Measurements from ENCODE around the gene PLK2. TPM values are rescaled to one million over a fixed set of nuclear protein-coding genes. Genes with fewer than 3 reads are reported as not detected.

PLK2 gene
- total and polyA plus RNA-seq, 4 donors, result 48.2 to 146 (median 80.8) TPM

- no peak for DNase-seq (ENCODE audit: low read depth in 4 of 6, low spot score in 6 of 6)
- no peak overlapping the region for H3K27ac ChIP-seq (ENCODE audit: low read depth, low read length)
- no peaks in the 10 kb centered on the region for H3K9me3 ChIP-seq (ENCODE audit: control insufficient read depth, insufficient read depth, low read length)
- H3K4me1 ChIP-seq (ENCODE audit: control insufficient read depth, insufficient read depth, low read length), result no peaks in the 10 kb centered on the region
- WGBS (ENCODE audit: insufficient coverage), result 83% methylated on average over 1 of the region's 1 CpG
- no peaks in the 10 kb centered on the region for H3K36me3 ChIP-seq (ENCODE audit: control insufficient read depth, insufficient read depth, low read length)
- H3K4me3 ChIP-seq (ENCODE audit: low read depth, low read length), result no peak overlapping the region
- H3K27me3 ChIP-seq (ENCODE audit: control insufficient read depth, insufficient read depth, low read length), result no peaks in the 10 kb centered on the region
These were observed 22.6 kb upstream of the PLK2 start for GRCh38 chr5:58482536-58482935.

- Histone ChIP-seq H3K9me3 (ENCODE audit: control insufficient read depth, insufficient read depth, low read length) (no peaks in the 10 kb centered on the region), H3K27me3 (ENCODE audit: control insufficient read depth, insufficient read depth, low read length) (no peaks in the 10 kb centered on the region), H3K27ac (ENCODE audit: low read depth, low read length) (no peak overlapping the region), H3K4me1 (ENCODE audit: control insufficient read depth, insufficient read depth, low read length) (no peaks in the 10 kb centered on the region), H3K36me3 (ENCODE audit: control insufficient read depth, insufficient read depth, low read length) (no peaks in the 10 kb centered on the region), H3K4me3 (ENCODE audit: low read depth, low read length) (no peak overlapping the region)
- 84% methylated on average over 6 of the region's 6 CpGs for WGBS (ENCODE audit: insufficient coverage)
- DNase-seq (ENCODE audit: low read depth in 4 of 6, low spot score in 6 of 6), result no peak
These were observed 21.9 kb upstream of the PLK2 start for GRCh38 chr5:58481828-58482227.

GRCh38 chr5:58481066-58481676 is 21.3 kb upstream of the PLK2 start:
- H3K9me3 ChIP-seq (ENCODE audit: control insufficient read depth, insufficient read depth, low read length), result no peaks in the 10 kb centered on the region
- no peak for DNase-seq (ENCODE audit: low read depth in 4 of 6, low spot score in 6 of 6)
- no peak overlapping the region for H3K27ac ChIP-seq (ENCODE audit: low read depth, low read length)
- no peaks in the 10 kb centered on the region for H3K36me3 ChIP-seq (ENCODE audit: control insufficient read depth, insufficient read depth, low read length)
- no peaks in the 10 kb centered on the region for H3K4me1 ChIP-seq (ENCODE audit: control insufficient read depth, insufficient read depth, low read length)
- H3K4me3 ChIP-seq (ENCODE audit: low read depth, low read length), result no peak overlapping the region
- no peaks in the 10 kb centered on the region for H3K27me3 ChIP-seq (ENCODE audit: control insufficient read depth, insufficient read depth, low read length)

- Histone ChIP-seq H3K27me3 (ENCODE audit: control insufficient read depth, insufficient read depth, low read length) (no peaks in the 10 kb centered on the region), H3K4me3 (ENCODE audit: low read depth, low read length) (no peak overlapping the region), H3K4me1 (ENCODE audit: control insufficient read depth, insufficient read depth, low read length) (no peaks in the 10 kb centered on the region), H3K36me3 (ENCODE audit: control insufficient read depth, insufficient read depth, low read length) (no peaks in the 10 kb centered on the region), H3K9me3 (ENCODE audit: control insufficient read depth, insufficient read depth, low read length) (peaks cover 4% of the 10 kb centered on the region), H3K27ac (ENCODE audit: low read depth, low read length) (no peak overlapping the region)
- DNase-seq (ENCODE audit: low read depth in 4 of 6, low spot score in 6 of 6), result peak in 3 of 6 donors; percentile 31 to 83 (median 35)
- WGBS (ENCODE audit: insufficient coverage), result no CpG with 5 or more reads among the region's 1 CpG
These were observed 18.0 kb upstream of the PLK2 start for GRCh38 chr5:58477760-58478376.

GRCh38 chr5:58475404-58475803 is 15.5 kb upstream of the PLK2 start:
- 92% methylated on average over 3 of the region's 3 CpGs for WGBS (ENCODE audit: insufficient coverage)
- Histone ChIP-seq H3K27me3 (ENCODE audit: control insufficient read depth, insufficient read depth, low read length) (no peaks in the 10 kb centered on the region), H3K4me1 (ENCODE audit: control insufficient read depth, insufficient read depth, low read length) (no peaks in the 10 kb centered on the region), H3K4me3 (ENCODE audit: low read depth, low read length) (no peak overlapping the region), H3K9me3 (ENCODE audit: control insufficient read depth, insufficient read depth, low read length) (peaks cover 4% of the 10 kb centered on the region), H3K27ac (ENCODE audit: low read depth, low read length) (no peak overlapping the region), H3K36me3 (ENCODE audit: control insufficient read depth, insufficient read depth, low read length) (no peaks in the 10 kb centered on the region)
- DNase-seq (ENCODE audit: low read depth in 4 of 6, low spot score in 6 of 6), result no peak

GRCh38 chr5:58469896-58470295 is 10.0 kb upstream of the PLK2 start:
- Histone ChIP-seq H3K36me3 (ENCODE audit: control insufficient read depth, insufficient read depth, low read length) (no peaks in the 10 kb centered on the region), H3K27me3 (ENCODE audit: control insufficient read depth, insufficient read depth, low read length) (no peaks in the 10 kb centered on the region), H3K4me1 (ENCODE audit: control insufficient read depth, insufficient read depth, low read length) (no peaks in the 10 kb centered on the region), H3K9me3 (ENCODE audit: control insufficient read depth, insufficient read depth, low read length) (no peaks in the 10 kb centered on the region), H3K27ac (ENCODE audit: low read depth, low read length) (no peak overlapping the region), H3K4me3 (ENCODE audit: low read depth, low read length) (no peak overlapping the region)
- no CpG with 5 or more reads among the region's 2 CpGs for WGBS (ENCODE audit: insufficient coverage)
- no peak for DNase-seq (ENCODE audit: low read depth in 4 of 6, low spot score in 6 of 6)

GRCh38 chr5:58466939-58467338 is 7.1 kb upstream of the PLK2 start:
- Histone ChIP-seq H3K4me1 (ENCODE audit: control insufficient read depth, insufficient read depth, low read length) (no peaks in the 10 kb centered on the region), H3K27me3 (ENCODE audit: control insufficient read depth, insufficient read depth, low read length) (no peaks in the 10 kb centered on the region), H3K27ac (ENCODE audit: low read depth, low read length) (no peak overlapping the region), H3K36me3 (ENCODE audit: control insufficient read depth, insufficient read depth, low read length) (no peaks in the 10 kb centered on the region), H3K9me3 (ENCODE audit: control insufficient read depth, insufficient read depth, low read length) (no peaks in the 10 kb centered on the region), H3K4me3 (ENCODE audit: low read depth, low read length) (no peak overlapping the region)
- DNase-seq (ENCODE audit: low read depth in 4 of 6, low spot score in 6 of 6), result no peak
- WGBS (ENCODE audit: insufficient coverage), result 49% methylated on average over 3 of the region's 4 CpGs

- Histone ChIP-seq H3K4me3 (ENCODE audit: low read depth, low read length) (no peak overlapping the region), H3K4me1 (ENCODE audit: control insufficient read depth, insufficient read depth, low read length) (peaks cover 7% of the 10 kb centered on the region), H3K27ac (ENCODE audit: low read depth, low read length) (no peak overlapping the region), H3K36me3 (ENCODE audit: control insufficient read depth, insufficient read depth, low read length) (no peaks in the 10 kb centered on the region), H3K27me3 (ENCODE audit: control insufficient read depth, insufficient read depth, low read length) (no peaks in the 10 kb centered on the region), H3K9me3 (ENCODE audit: control insufficient read depth, insufficient read depth, low read length) (no peaks in the 10 kb centered on the region)
- no CpG with 5 or more reads among the region's 4 CpGs for WGBS (ENCODE audit: insufficient coverage)
- DNase-seq (ENCODE audit: low read depth in 4 of 6, low spot score in 6 of 6), result peak in 5 of 6 donors; percentile 39 to 94 (median 64)
These were observed 2.8 kb upstream of the PLK2 start for GRCh38 chr5:58462623-58463230.

GRCh38 chr5:58462154-58462553 is 2.3 kb upstream of the PLK2 start:
- WGBS (ENCODE audit: insufficient coverage), result no CpG with 5 or more reads among the region's 3 CpGs
- Histone ChIP-seq H3K27ac (ENCODE audit: low read depth, low read length) (no peak overlapping the region), H3K9me3 (ENCODE audit: control insufficient read depth, insufficient read depth, low read length) (no peaks in the 10 kb centered on the region), H3K36me3 (ENCODE audit: control insufficient read depth, insufficient read depth, low read length) (no peaks in the 10 kb centered on the region), H3K4me1 (ENCODE audit: control insufficient read depth, insufficient read depth, low read length) (peaks cover 7% of the 10 kb centered on the region), H3K4me3 (ENCODE audit: low read depth, low read length) (no peak overlapping the region), H3K27me3 (ENCODE audit: control insufficient read depth, insufficient read depth, low read length) (no peaks in the 10 kb centered on the region)
- no peak for DNase-seq (ENCODE audit: low read depth in 4 of 6, low spot score in 6 of 6)

GRCh38 chr5:58460732-58461286 is 923 bp upstream of the PLK2 start:
- 9% methylated on average over 28 of the region's 30 CpGs for WGBS (ENCODE audit: insufficient coverage)
- Histone ChIP-seq H3K27me3 (ENCODE audit: control insufficient read depth, insufficient read depth, low read length) (no peaks in the 10 kb centered on the region), H3K4me1 (ENCODE audit: control insufficient read depth, insufficient read depth, low read length) (peaks cover 7% of the 10 kb centered on the region), H3K36me3 (ENCODE audit: control insufficient read depth, insufficient read depth, low read length) (no peaks in the 10 kb centered on the region), H3K27ac (ENCODE audit: low read depth, low read length) (peak overlapping the region; percentile 93), H3K4me3 (ENCODE audit: low read depth, low read length) (peak overlapping the region; percentile 91), H3K9me3 (ENCODE audit: control insufficient read depth, insufficient read depth, low read length) (no peaks in the 10 kb centered on the region)
- peak; percentile 85 to 97 (median 89) for DNase-seq (ENCODE audit: low read depth in 4 of 6, low spot score in 6 of 6)

Measured in spinal cord (tissue), 10 donors.